ENCODE measurements around the gene MRTFB. TPM values are rescaled to one million over a fixed set of nuclear protein-coding genes. Genes with fewer than 3 reads are reported as not detected.

Gene MRTFB
- total RNA-seq, 1 experiment from 2014 or later: 12.1 TPM

- peak overlapping the region; percentile 88 for H3K4me3 ChIP-seq
- H3K36me3 ChIP-seq: peaks cover 9% of the 10 kb centered on the region
- H3K9me3 ChIP-seq (replicated peaks): no peaks in the 10 kb centered on the region
- peaks cover 5% of the 10 kb centered on the region for H3K4me1 ChIP-seq (replicated peaks)
- no peak overlapping the region for H3K27ac ChIP-seq
- H3K27me3 ChIP-seq (replicated peaks): no peaks in the 10 kb centered on the region
- DNase-seq (ENCODE audit: low read depth in 1 of 2, low spot score in 2 of 2): no peak
These were observed 1.2 kb downstream of the MRTFB start for GRCh38 chr16:14072360-14072759.

- Histone ChIP-seq H3K36me3 (peaks cover 9% of the 10 kb centered on the region), H3K4me3 (no peak overlapping the region), H3K27ac (no peak overlapping the region), H3K9me3 (replicated peaks) (no peaks in the 10 kb centered on the region), H3K4me1 (replicated peaks) (peaks cover 5% of the 10 kb centered on the region), H3K27me3 (replicated peaks) (no peaks in the 10 kb centered on the region)
- no peak for DNase-seq (ENCODE audit: low read depth in 1 of 2, low spot score in 2 of 2)
These were observed 3.4 kb downstream of the MRTFB start for GRCh38 chr16:14074544-14074943.

GRCh38 chr16:14077918-14078317, 6.8 kb downstream of the MRTFB start:
- H3K4me3 ChIP-seq: no peak overlapping the region
- no peak overlapping the region for H3K27ac ChIP-seq
- peaks cover 12% of the 10 kb centered on the region for H3K36me3 ChIP-seq
- DNase-seq (ENCODE audit: low read depth in 1 of 2, low spot score in 2 of 2): no peak
- H3K27me3 ChIP-seq (replicated peaks): no peaks in the 10 kb centered on the region
- H3K4me1 ChIP-seq (replicated peaks): no peaks in the 10 kb centered on the region
- H3K9me3 ChIP-seq (replicated peaks): no peaks in the 10 kb centered on the region

GRCh38 chr16:14086477-14086876, 15.4 kb downstream of the MRTFB start:
- DNase-seq (ENCODE audit: low read depth in 1 of 2, low spot score in 2 of 2): no peak
- Histone ChIP-seq H3K36me3 (peaks cover 19% of the 10 kb centered on the region), H3K27ac (no peak overlapping the region), H3K4me1 (replicated peaks) (no peaks in the 10 kb centered on the region), H3K4me3 (no peak overlapping the region), H3K27me3 (replicated peaks) (no peaks in the 10 kb centered on the region), H3K9me3 (replicated peaks) (no peaks in the 10 kb centered on the region)

GRCh38 chr16:14087181-14087580, 16.1 kb downstream of the MRTFB start:
- H3K9me3 ChIP-seq (replicated peaks): no peaks in the 10 kb centered on the region
- H3K4me3 ChIP-seq: no peak overlapping the region
- H3K27me3 ChIP-seq (replicated peaks): no peaks in the 10 kb centered on the region
- H3K4me1 ChIP-seq (replicated peaks): no peaks in the 10 kb centered on the region
- no peak for DNase-seq (ENCODE audit: low read depth in 1 of 2, low spot score in 2 of 2)
- no peak overlapping the region for H3K27ac ChIP-seq
- peaks cover 12% of the 10 kb centered on the region for H3K36me3 ChIP-seq

GRCh38 chr16:14087590-14088154, 16.6 kb downstream of the MRTFB start:
- no peaks in the 10 kb centered on the region for H3K27me3 ChIP-seq (replicated peaks)
- no peak overlapping the region for H3K27ac ChIP-seq
- H3K36me3 ChIP-seq: peaks cover 11% of the 10 kb centered on the region; the same call in 1 of the 2 replicates
- H3K9me3 ChIP-seq (replicated peaks): no peaks in the 10 kb centered on the region
- no peaks in the 10 kb centered on the region for H3K4me1 ChIP-seq (replicated peaks)
- DNase-seq (ENCODE audit: low read depth in 1 of 2, low spot score in 2 of 2): no peak
- H3K4me3 ChIP-seq: no peak overlapping the region

- peaks cover 9% of the 10 kb centered on the region; the same call in 1 of the 2 replicates for H3K36me3 ChIP-seq
- no peak overlapping the region for H3K4me3 ChIP-seq
- H3K4me1 ChIP-seq (replicated peaks): no peaks in the 10 kb centered on the region
- H3K27ac ChIP-seq: no peak overlapping the region
- H3K9me3 ChIP-seq (replicated peaks): no peaks in the 10 kb centered on the region
- no peaks in the 10 kb centered on the region for H3K27me3 ChIP-seq (replicated peaks)
- no peak for DNase-seq (ENCODE audit: low read depth in 1 of 2, low spot score in 2 of 2)
These were observed 17.1 kb downstream of the MRTFB start for GRCh38 chr16:14088155-14088753.

GRCh38 chr16:14089283-14089823, 18.2 kb downstream of the MRTFB start:
- Histone ChIP-seq H3K4me3 (no peak overlapping the region), H3K27ac (no peak overlapping the region), H3K27me3 (replicated peaks) (no peaks in the 10 kb centered on the region), H3K4me1 (replicated peaks) (no peaks in the 10 kb centered on the region), H3K36me3 (peaks cover 8% of the 10 kb centered on the region; the same call in 1 of the 2 replicates), H3K9me3 (replicated peaks) (no peaks in the 10 kb centered on the region)
- no peak for DNase-seq (ENCODE audit: low read depth in 1 of 2, low spot score in 2 of 2)

- no peaks in the 10 kb centered on the region for H3K9me3 ChIP-seq (replicated peaks)
- no peaks in the 10 kb centered on the region for H3K27me3 ChIP-seq (replicated peaks)
- peaks cover 8% of the 10 kb centered on the region for H3K36me3 ChIP-seq
- DNase-seq (ENCODE audit: low read depth in 1 of 2, low spot score in 2 of 2): no peak
- no peak overlapping the region for H3K27ac ChIP-seq
- no peak overlapping the region for H3K4me3 ChIP-seq
- H3K4me1 ChIP-seq (replicated peaks): no peaks in the 10 kb centered on the region
These were observed 21.4 kb downstream of the MRTFB start for GRCh38 chr16:14092561-14092960.

- no peaks in the 10 kb centered on the region; the same call in none of the 2 replicates for H3K36me3 ChIP-seq
- no peaks in the 10 kb centered on the region for H3K27me3 ChIP-seq (replicated peaks)
- H3K4me1 ChIP-seq (replicated peaks): no peaks in the 10 kb centered on the region
- no peaks in the 10 kb centered on the region for H3K9me3 ChIP-seq (replicated peaks)
- DNase-seq (ENCODE audit: low read depth in 1 of 2, low spot score in 2 of 2): no peak
- H3K4me3 ChIP-seq: no peak overlapping the region
- H3K27ac ChIP-seq: no peak overlapping the region
These were observed 24.9 kb downstream of the MRTFB start for GRCh38 chr16:14095883-14096551.

GRCh38 chr16:14097182-14097959, 26.3 kb downstream of the MRTFB start:
- Histone ChIP-seq H3K9me3 (replicated peaks) (no peaks in the 10 kb centered on the region), H3K4me1 (replicated peaks) (no peaks in the 10 kb centered on the region), H3K36me3 (no peaks in the 10 kb centered on the region; the same call in none of the 2 replicates), H3K4me3 (no peak overlapping the region), H3K27me3 (replicated peaks) (no peaks in the 10 kb centered on the region), H3K27ac (no peak overlapping the region)
- no peak for DNase-seq (ENCODE audit: low read depth in 1 of 2, low spot score in 2 of 2)

GRCh38 chr16:14098081-14098480, 27.0 kb downstream of the MRTFB start:
- Histone ChIP-seq H3K9me3 (replicated peaks) (no peaks in the 10 kb centered on the region), H3K27ac (no peak overlapping the region), H3K36me3 (no peaks in the 10 kb centered on the region; the same call in none of the 2 replicates), H3K4me1 (replicated peaks) (peaks cover 6% of the 10 kb centered on the region; the same call in 1 of the 2 replicates), H3K4me3 (no peak overlapping the region), H3K27me3 (replicated peaks) (no peaks in the 10 kb centered on the region)
- no peak for DNase-seq (ENCODE audit: low read depth in 1 of 2, low spot score in 2 of 2)

GRCh38 chr16:14100825-14101224, 29.7 kb downstream of the MRTFB start:
- no peak overlapping the region for H3K27ac ChIP-seq
- no peaks in the 10 kb centered on the region for H3K9me3 ChIP-seq (replicated peaks)
- no peaks in the 10 kb centered on the region; the same call in 1 of the 2 replicates for H3K36me3 ChIP-seq
- H3K27me3 ChIP-seq (replicated peaks): no peaks in the 10 kb centered on the region
- peaks cover 13% of the 10 kb centered on the region for H3K4me1 ChIP-seq (replicated peaks)
- no peak for DNase-seq (ENCODE audit: low read depth in 1 of 2, low spot score in 2 of 2)
- no peak overlapping the region for H3K4me3 ChIP-seq

Data from SJSA1 (cell line).